ENCODE data around the gene TCF25.
"Not testable (repeated sequence)": the region's sequence is repeated elsewhere in the genome, so short reads cannot be mapped to it uniquely, and the experiment has no call there.

TCF25 gene, protein sequence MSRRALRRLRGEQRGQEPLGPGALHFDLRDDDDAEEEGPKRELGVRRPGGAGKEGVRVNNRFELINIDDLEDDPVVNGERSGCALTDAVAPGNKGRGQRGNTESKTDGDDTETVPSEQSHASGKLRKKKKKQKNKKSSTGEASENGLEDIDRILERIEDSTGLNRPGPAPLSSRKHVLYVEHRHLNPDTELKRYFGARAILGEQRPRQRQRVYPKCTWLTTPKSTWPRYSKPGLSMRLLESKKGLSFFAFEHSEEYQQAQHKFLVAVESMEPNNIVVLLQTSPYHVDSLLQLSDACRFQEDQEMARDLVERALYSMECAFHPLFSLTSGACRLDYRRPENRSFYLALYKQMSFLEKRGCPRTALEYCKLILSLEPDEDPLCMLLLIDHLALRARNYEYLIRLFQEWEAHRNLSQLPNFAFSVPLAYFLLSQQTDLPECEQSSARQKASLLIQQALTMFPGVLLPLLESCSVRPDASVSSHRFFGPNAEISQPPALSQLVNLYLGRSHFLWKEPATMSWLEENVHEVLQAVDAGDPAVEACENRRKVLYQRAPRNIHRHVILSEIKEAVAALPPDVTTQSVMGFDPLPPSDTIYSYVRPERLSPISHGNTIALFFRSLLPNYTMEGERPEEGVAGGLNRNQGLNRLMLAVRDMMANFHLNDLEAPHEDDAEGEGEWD
- total RNA-seq, result 107 to 168 (median 132) reads per million in 3 experiments

- DNase-seq, result peak; percentile 83
Observed at GRCh38 chr16:89873109-89873971, at the start of gene TCF25. TCF25 (plus strand) TSS chr16:89873592; CDS start chr16:89873668, 76 bp downstream.

DNA sequence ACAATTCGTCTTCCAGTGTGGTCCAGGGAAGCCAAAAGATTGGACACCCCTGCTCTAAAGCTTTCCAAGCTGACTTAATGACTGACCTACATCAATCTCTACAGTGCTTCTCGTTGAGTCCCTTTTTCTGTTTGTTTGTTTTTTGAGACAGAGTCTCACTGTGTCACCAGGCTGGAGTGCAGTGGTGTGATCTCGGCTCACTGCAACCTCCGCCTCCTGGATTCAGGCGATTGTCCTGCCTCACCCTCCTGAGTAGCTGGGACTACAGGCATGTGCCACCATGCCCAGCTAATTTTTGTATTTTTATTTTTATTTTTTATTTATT is 49.6 kb upstream of the TCF25 start:
- not testable (repeated sequence) for DNase-seq

DNA sequence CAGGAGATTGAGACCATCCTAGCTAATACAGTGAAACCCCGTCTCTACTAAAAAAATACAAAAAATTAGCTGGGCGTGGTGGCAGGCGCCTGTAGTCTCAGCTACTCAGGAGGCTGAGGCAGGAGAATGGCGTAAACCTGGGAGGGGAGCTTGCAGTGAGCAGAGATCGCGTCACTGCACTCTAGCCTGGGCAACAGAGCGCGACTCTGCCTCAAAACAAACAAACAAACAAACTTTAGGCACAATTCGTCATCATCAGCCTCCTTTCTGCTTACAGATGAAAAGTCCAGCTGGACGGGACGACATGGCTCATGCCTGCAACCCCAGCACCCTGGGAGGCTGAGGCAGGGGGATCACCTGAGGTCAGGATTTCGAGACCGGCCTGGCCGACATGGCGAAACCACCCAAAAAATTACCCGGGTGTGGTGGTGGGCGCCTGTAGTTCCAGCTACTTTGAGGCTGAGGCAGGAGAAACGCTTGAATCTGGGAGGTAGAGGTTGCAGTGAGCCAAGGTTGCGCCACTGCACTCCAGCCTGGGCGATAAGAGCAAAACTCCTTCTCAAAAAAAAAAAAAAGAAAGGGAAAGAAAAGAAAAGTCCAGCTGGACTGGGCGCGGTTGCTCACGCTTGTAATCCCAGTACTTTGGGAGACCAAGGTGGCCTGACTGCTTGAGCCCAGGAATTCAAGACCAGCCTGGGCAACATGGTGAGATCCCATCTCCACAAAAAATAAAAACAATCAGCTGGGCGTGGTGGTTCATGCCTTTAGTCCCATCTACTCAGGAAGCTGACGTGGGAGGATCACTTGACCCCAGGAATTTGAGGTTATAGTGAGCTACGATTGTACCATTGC is 46.6 kb upstream of the TCF25 start:
- no peak for DNase-seq

DNA sequence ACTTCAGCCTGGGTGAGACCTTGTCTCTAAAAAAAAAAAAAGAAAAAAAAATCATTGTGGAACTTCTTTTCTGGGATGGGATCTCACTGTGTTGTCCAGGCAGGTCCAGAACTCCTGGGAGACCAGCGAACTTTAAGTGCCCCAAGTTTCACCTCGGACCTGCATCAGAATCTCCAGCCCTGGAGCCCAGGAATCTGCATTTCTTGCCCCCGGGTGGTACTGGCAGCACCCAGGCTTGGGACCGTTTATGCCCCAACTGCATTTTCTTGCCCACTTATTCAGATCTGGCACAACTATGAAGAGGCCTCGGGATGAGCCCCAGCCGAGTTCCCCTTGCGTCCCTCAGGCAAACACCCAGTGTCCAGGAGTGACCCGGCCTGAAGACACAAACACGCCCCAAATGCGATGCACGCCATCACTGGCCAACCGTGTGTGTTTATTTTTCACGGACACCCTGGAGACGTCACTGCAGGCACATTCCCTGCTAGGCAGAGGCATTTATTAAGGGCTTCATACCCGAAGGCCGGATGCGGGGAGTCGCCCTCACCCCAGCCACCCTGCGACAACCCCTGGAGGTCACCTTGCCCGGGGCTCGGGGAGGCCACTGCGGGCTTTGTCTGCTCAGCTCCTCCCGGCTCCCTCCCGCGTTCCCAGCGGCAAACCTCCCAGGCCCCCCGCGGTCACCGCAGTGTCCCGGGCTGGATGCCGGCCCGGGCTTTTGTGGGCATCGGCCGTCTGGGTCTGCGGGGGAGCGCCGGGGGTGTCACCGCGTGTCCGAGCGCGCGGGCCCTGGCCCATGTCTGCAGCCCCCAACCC is 45.8 kb upstream of the TCF25 start:
- DNase-seq, result no peak

DNA sequence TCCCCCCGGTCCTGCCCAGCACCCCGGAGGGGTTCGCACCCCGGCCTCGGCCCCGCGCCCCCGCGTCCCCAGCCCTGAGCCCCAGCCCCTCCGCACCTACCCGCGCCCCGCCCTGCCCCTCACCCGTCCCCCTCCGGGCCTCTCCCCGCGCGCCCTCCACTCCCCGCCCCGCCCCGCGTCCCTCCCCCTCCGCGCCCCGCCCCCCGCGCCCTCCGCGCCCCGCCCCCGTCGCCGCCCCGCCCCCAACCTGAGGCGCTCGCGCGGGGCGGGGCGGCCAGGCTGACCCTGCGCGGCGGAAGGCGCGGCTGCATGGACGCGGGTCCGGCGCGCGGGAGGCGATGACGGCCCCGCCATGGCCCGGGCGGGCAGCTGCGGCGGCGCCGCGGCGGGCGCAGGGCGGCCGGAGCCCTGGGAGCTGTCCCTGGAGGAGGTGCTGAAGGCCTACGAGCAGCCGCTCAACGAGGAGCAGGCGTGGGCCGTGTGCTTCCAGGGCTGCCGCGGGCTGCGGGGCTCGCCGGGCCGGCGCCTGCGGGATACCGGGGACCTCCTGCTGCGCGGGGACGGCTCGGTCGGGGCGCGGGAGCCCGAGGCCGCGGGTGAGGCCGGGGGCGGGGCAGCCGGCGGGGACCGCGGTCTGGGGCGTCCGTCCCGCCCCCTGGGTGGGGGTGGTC is 45.1 kb upstream of the TCF25 start, which contains the start of gene SPIRE2:
SPIRE2 (plus strand) TSS at position 277 of the 671 bp plus-strand sequence; CDS start at position 353, 76 bp downstream.
- peak; percentile 69 for DNase-seq

DNA sequence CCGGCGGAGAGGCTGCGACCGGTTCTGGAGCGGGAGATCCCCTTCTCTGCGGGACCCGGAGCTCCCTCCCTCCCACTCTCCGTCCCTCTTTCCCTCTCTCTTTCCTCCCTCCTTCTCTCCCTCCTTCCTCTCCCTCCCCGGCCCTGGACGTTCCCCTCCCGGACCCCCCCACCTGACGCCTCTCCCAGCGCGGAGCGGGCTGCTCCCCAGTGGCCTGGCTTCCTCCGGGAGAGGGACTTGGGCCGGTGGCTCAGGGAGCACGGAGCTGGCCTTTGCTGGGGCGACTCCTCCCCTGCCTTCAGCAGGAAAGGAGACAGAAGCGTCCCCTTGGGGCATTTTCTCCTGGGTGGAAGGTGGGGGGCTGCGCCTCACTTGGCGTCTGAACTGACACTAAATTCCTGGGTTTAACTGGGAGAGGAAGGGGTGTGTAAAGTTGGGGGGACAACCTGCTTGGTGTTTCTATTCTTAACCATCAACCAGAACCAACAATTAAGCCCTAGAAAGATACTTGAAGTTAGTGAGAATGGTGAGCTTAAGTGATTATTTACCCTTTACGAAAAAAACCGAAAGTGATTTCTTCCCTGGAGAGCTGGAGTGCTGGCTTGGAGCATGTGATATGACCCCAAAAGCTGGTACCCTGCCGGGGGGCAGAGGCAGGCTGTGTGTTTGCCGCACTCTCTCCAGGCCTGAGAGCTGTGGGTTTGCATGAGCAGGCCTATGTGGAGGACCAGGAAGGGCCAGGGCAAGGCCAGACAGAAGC is 44.3 kb upstream of the TCF25 start:
- no peak for DNase-seq

- DNase-seq, result no peak
Observed at GRCh38 chr16:89829630-89830437, 43.6 kb upstream of the TCF25 start.

DNA sequence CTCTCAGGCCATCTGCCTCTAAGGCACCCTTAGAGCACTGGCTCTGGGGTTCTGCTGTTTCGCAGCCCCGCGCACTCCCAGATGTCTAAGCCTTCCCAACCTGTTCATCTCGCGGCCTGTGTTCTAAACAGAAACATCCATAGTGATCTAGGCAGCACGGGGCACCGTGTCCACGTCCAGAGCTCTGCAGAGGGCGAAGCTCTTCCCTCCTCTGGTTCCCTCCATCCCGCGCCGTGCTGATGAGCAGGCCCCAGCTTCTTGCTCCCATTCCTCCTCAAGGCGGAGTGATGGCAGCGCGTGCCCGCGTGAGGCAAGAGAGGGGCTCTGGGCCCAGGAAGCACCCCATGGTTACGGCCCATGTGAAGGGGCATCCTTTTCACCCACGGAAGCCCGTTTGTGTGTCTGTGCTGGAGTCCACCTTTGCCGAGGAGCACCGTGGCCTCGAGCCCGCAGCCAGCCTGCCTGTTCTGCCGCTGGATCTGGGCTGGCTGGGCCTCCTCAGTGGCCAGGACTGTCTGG is 41.5 kb upstream of the TCF25 start:
- DNase-seq, result no peak

GRCh38 chr16:89833664-89834363 is 39.6 kb upstream of the TCF25 start:
- DNase-seq, result not testable (repeated sequence)

DNA sequence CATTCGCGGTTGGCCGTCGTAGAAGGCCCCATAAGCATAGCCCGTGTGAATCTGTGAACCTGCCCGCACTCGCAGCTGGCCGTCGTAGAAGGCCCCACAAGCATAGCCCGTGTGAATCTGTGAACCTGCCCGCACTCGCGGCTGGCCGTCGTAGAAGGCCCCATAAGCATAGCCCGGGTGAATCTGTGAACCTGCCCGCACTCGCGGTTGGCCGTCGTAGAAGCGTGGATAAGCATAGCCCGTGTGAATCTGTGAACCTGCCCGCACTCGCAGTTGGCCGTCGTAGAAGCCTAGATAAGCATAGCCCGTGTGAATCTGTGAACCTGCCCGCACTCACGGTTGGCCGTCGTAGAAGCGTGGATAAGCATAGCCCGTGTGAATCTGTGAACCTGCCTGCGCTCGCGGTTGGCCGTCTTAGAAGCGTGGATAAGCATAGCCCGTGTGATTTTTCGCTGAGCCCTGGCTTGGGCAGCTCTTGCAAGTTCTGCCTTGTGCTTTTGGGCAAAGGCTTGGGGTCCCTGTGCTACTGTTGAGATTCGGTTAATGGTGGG is 38.5 kb upstream of the TCF25 start:
- not testable (repeated sequence) for DNase-seq

GRCh38 chr16:89836484-89836883 is 36.9 kb upstream of the TCF25 start:
- not testable (repeated sequence) for DNase-seq

DNA sequence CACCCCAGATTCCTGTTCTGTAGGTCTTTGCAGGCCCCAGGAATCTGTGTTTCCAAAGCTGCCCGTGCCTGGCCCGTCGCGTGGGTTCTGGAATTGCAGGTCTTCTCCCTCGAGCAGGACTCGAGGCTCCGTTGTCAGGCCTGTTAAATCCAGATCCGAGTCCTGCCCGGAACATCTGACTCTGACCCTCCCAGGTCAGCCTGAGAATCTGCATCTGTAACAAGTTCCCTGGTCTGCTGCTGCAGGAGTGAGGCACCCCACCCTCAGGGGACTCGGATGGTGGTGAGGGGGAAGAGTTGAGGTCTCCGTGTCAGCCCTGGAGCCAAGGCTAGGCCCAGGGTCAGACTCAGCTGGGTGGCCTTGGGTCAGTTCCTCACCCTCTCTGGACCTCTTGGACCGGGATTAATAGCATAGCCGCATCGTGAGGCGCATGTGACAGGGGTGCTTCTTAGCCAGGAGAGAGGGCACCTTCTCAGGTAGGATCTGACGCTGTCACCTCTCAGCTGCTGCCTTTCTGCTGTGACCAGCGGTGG is 36.3 kb upstream of the TCF25 start:
- no peak for DNase-seq

DNA sequence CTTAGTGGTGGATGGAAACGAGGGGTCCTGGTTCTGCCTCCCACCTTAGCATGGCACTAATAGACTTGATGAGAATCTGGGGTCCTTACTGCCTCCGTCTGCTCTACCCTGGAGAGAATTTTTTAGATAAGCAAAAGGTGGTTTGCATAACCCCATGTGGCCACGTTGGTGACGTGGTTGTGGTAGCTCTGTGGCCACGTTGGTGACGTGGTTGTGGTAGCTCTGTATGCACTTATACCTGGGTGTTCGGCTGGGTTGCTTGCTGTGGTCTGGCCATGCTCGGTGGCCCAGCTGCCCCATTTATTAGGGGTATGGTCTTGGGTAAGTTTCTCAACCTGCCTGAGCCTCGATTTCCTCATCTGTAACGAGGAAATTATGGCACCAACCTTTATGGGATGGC is 32.1 kb upstream of the TCF25 start:
- peak; percentile 62 for DNase-seq

GRCh38 chr16:89842471-89843408 is 30.7 kb upstream of the TCF25 start:
- DNase-seq, result no peak

DNA sequence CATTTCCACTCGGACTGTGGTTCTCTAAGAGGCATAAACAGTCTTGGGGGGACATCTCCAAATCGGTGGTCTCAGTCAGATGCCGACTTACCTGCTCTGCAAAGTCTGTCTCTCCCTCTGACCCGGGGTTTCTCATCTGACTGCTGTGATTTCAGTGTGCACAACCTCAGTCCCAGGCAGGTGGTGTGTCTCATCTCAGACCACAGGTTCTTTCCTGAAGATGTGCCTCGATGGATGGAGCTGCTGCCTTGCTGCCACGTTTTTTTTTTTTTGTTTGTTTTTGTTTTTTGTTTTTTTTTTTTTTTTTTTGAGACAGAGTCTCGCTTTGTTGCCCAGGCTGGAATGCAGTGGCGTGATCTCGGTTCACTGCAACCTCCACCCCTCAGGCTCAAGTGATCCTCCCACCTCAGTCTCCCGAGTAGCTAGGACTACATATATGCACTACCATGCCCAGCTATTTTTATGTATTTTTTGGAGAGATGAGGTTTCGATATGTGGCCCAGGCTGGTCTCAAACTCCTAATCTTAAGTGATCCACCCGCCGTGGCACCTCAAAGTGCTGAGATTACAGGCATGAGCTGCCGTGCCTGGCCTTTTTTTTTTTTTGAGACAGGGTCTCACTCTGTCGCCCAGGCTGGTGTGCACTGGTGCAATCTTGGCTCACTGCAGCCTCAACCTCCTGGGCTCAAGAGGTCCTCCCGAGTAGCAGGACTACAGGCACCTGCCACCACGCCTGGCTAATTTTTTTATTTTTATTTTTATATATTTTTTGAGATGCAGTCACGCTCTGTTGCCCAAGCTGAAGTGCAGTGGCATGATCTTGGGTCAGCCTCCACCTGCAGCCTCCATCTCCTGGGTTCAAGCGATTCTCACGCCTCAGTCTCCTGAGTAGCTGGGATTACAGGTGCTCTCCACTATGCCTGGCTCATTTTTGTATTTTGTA is 29.7 kb upstream of the TCF25 start:
- DNase-seq, result no peak
